Astrocyte of the spinal cord (primary cell): ENCODE data around the gene TMEM178B.

ENCODE experiments used
- DNase-seq: peaks from one replicate; pipeline ENCODE4 v3.0.0; 2011; ENCODE audit warnings: low read depth, low spot score
- H3K4me3 ChIP-seq: 2 replicates; pipeline ENCODE4 v1.5.1; 2011; ENCODE audit warnings: low read depth, mild to moderate bottlenecking, low read length, moderate library complexity
- in situ Hi-C: cut with HindIII; loops from 2 replicates; pipeline ENCODE4 v1.10.0; 2017; ENCODE audit warnings: low sequenced_read_pairs
- TF ChIP-seq, protein P1 (sequence below): IDR thresholded peaks from 2 replicates; pipeline ENCODE4 v1.5.1; 2012; ENCODE audit warnings: low read depth, mild to moderate bottlenecking, low read length, inconsistent platforms

TMEM178B gene

DNA sequence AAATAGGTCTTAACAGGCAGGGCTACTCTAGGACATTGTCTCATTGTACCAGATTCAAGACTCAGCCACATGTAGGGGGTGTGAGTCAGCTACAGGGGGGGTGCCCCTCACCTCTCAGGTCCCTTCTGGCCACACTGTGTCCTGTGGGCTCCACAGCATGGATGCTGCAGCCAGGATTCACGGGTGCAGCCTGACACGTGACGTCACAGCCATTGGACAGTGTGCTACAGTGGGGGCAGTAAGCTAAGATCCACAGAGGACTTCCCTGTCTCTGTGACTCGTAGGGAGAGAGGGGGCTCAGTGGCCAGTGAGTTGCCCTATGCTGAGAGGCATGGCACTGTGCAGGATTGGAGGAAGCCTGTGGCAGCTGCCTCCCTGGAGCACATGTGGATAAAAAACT, 77.9 kb downstream of the TMEM178B start:
- TF ChIP-seq, protein P1, sequence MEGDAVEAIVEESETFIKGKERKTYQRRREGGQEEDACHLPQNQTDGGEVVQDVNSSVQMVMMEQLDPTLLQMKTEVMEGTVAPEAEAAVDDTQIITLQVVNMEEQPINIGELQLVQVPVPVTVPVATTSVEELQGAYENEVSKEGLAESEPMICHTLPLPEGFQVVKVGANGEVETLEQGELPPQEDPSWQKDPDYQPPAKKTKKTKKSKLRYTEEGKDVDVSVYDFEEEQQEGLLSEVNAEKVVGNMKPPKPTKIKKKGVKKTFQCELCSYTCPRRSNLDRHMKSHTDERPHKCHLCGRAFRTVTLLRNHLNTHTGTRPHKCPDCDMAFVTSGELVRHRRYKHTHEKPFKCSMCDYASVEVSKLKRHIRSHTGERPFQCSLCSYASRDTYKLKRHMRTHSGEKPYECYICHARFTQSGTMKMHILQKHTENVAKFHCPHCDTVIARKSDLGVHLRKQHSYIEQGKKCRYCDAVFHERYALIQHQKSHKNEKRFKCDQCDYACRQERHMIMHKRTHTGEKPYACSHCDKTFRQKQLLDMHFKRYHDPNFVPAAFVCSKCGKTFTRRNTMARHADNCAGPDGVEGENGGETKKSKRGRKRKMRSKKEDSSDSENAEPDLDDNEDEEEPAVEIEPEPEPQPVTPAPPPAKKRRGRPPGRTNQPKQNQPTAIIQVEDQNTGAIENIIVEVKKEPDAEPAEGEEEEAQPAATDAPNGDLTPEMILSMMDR: no peak
- no peak for DNase-seq
- H3K4me3 ChIP-seq: no peak overlapping the region
- in situ Hi-C loops: no loop called here

- no peak overlapping the region for H3K4me3 ChIP-seq
- TF ChIP-seq, protein P1: no peak
- in situ Hi-C loops: no loop called here
- DNase-seq: no peak
Observed at GRCh38 chr7:141153231-141153630, 79.4 kb downstream of the TMEM178B start.

DNA sequence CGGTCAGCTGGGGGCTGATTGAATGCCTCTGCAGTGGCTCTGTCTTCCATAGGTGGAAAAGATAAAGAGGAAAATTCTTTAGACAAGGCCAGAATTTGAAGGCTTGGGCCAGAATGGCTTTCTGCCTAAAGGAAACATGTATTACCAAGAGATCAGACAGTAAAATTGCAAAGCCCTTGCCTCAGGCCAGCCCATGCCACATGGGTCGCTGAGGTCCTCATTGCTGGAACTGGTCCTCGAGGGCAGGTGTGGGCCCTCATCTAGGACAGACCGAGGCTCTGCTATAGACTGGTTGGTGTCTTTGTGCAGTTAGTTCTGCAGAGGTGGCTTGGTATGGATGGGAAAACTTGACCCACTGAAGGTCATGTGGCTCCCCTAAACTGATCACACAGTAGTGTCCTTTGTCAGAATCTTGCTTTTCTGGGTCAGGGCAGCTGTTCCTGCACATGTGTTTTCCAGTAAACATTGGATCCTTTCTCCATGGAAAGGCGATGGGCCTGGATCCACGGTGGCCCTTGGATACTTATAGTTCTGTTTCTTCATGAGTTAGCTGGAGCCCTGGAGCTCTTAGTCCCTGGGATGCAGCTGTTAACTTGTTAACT, 80.4 kb downstream of the TMEM178B start:
- no peak overlapping the region for H3K4me3 ChIP-seq
- TF ChIP-seq, protein P1: no peak
- no peak for DNase-seq
- in situ Hi-C loops: no loop called here

DNA sequence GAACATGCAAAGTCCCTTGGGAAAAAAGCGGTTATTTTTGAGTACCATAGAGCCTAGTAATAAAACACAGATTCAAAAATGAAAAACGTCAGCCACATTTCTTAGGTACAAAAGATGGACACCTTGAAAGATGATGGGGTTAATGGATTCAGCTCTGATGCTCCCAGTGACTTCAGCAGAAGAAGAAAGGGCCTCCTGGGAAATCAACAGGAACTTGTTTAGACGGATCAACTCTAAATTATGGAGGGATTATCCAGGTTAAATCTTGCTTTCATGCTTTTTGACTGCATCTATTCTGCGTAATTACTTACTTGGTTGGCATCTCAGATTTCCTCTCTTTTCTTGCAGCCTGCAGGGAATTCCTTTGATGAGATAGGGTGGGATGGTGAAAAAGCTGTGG, 82.5 kb downstream of the TMEM178B start:
- no peak overlapping the region for H3K4me3 ChIP-seq
- no peak for DNase-seq
- TF ChIP-seq, protein P1: no peak
- in situ Hi-C loops: no loop called here

GRCh38 chr7:141157138-141157765, 83.4 kb downstream of the TMEM178B start:
- in situ Hi-C loops: no loop called here
- no peak overlapping the region for H3K4me3 ChIP-seq
- TF ChIP-seq, protein P1: no peak
- no peak for DNase-seq

- peak; percentile 99 for DNase-seq
- TF ChIP-seq, protein P1: no peak
- no peak overlapping the region for H3K4me3 ChIP-seq
- in situ Hi-C loops: no loop called here
Observed at GRCh38 chr7:141158561-141158960, 84.7 kb downstream of the TMEM178B start.
